GM12878 (cell line): ENCODE data around the gene SEMA5A. TPM values are rescaled to one million over a fixed set of nuclear protein-coding genes. Genes with fewer than 3 reads are reported as not detected.

Experiments used
- ATAC-seq: fragments of 200-7000 bp; cut with Tn5 transposase; 3 replicates; pipeline ENCODE4 v1.9.1; 2020; ENCODE audit warnings: mild to moderate bottlenecking, moderate library complexity
- BruUV-seq: library from RNA; stranded (reverse); fragments of 400-500 nt; replicated peaks from 2 replicates; lab custom pipeline; 2021; lab: Mats Ljungman, UMichigan
- CTCF ChIA-PET: fragments of 300-600 bp; sonication (Branson Sonifier 250); formaldehyde crosslinking; extraction: SDS; loops from one replicate; lab custom pipeline; 2021; ENCODE audit warnings: inconsistent platforms; lab: Yijun Ruan, JAX
- POLR2A ChIA-PET: fragments of 350-600 bp; formaldehyde crosslinking; extraction: SDS; loops from one replicate; lab custom pipeline; 2021; ENCODE audit warnings: inconsistent platforms; lab: Charles Lee
- RAD21 ChIA-PET: fragments of 300-600 bp; sonication (Branson Sonifier 250); formaldehyde crosslinking; loops from one replicate; lab custom pipeline; 2023; ENCODE audit warnings: antibody characterized with exemption; ENCODE audit not compliant: unreplicated experiment; lab: Charles Lee
- SMC1A ChIA-PET: fragments of 300-600 bp; sonication (Branson Sonifier 250); formaldehyde crosslinking; loops from one replicate; lab custom pipeline; 2023; ENCODE audit not compliant: unreplicated experiment, uncharacterized antibody; lab: Charles Lee
- DNase-seq: peaks from one replicate; pipeline ENCODE4 v3.0.0-alpha.2; 2011; ENCODE audit warnings: low read depth, low spot score
- FAIRE-seq: peaks from 3 replicates; lab custom pipeline; 2011; peaks lifted over from hg19 to GRCh38; lab: Jason Lieb, UNC
- H2AFZ ChIP-seq: 2 replicates; pipeline ENCODE4 v1.6.0; 2011; ENCODE audit warnings: low read depth, low read length, control low read depth; ENCODE audit not compliant: control insufficient read depth
- H3K27ac ChIP-seq: 2 replicates; pipeline ENCODE4 v1.5.1; 2011; ENCODE audit warnings: control low read depth; ENCODE audit not compliant: control insufficient read depth, insufficient read depth
- H3K27me3 ChIP-seq, 2 experiments: replicated peaks in 1 of 2; 2 replicates each; pipeline versions ENCODE4 v1.6.0 to v1.6.1; 2011; ENCODE audit warnings: low read length in 1 of 2; ENCODE audit not compliant: control insufficient read depth in 2 of 2, insufficient read depth in 2 of 2
- H3K36me3 ChIP-seq, 2 experiments: 2 replicates each; pipeline ENCODE4 v1.5.1; 2011; ENCODE audit warnings: low read length in 1 of 2; ENCODE audit not compliant: control insufficient read depth in 2 of 2, insufficient read depth in 2 of 2
- H3K4me1 ChIP-seq: 2 replicates; pipeline ENCODE4 v1.6.1; 2011; ENCODE audit warnings: mild to moderate bottlenecking, low read length, moderate library complexity, mixed read lengths; ENCODE audit not compliant: control insufficient read depth, insufficient read depth
- H3K4me2 ChIP-seq: 2 replicates; pipeline ENCODE4 v1.6.0; 2011; ENCODE audit warnings: control low read depth; ENCODE audit not compliant: control insufficient read depth, insufficient read depth
- H3K4me3 ChIP-seq: fragments of 200-600 bp; sonication (generic); 2 replicates; pipeline ENCODE4 v1.5.1; 2016
- H3K79me2 ChIP-seq: 2 replicates; pipeline ENCODE4 v1.6.0; 2011; ENCODE audit warnings: low read length; ENCODE audit not compliant: control insufficient read depth, insufficient read depth
- H3K9ac ChIP-seq: 2 replicates; pipeline ENCODE4 v1.8.0; 2011; ENCODE audit warnings: low read length, control low read depth, mixed read lengths; ENCODE audit not compliant: control insufficient read depth, insufficient read depth
- H3K9me3 ChIP-seq: replicated peaks from 3 replicates; pipeline ENCODE4 v1.5.1; 2011; ENCODE audit warnings: mild to moderate bottlenecking, low read length; ENCODE audit not compliant: control insufficient read depth, insufficient read depth
- H4K20me1 ChIP-seq: 2 replicates; pipeline ENCODE4 v1.6.0; 2011; ENCODE audit not compliant: control insufficient read depth, insufficient read depth
- BRCA1 ChIP-seq: IDR thresholded peaks from 2 replicates; pipeline ENCODE4 v1.6.1; 2011; ENCODE audit warnings: low read depth, low read length, improper control_type of control experiment
- CREM ChIP-seq: IDR thresholded peaks from 2 replicates; pipeline ENCODE4 v1.6.1; 2014; ENCODE audit warnings: antibody characterized with exemption, low read depth
- HCFC1 ChIP-seq: fragments of 150-350 bp; IDR thresholded peaks from 2 replicates; pipeline ENCODE4 v1.6.1; 2014; ENCODE audit warnings: low read length
- HDAC2 ChIP-seq: fragments of 200-600 bp; sonication (generic); IDR thresholded peaks from 2 replicates; pipeline ENCODE4 v1.6.1; 2017
- IKZF1 ChIP-seq: fragments of 450-650 bp; conservative IDR thresholded peaks from 2 replicates; pipeline ENCODE4 v1.6.1; 2017; ENCODE audit warnings: antibody characterized with exemption, mild to moderate bottlenecking
- WGBS: methylation state at CpG from one replicate; pipeline ENCODE4 v1.1.6; 2016; ENCODE audit warnings: low lambda C conversion rate; ENCODE audit not compliant: insufficient replicate concordance, insufficient coverage; ENCODE audit errors: missing lambda C conversion rate; 5-methylcytosine and 5-hydroxymethylcytosine counted together
- in situ Hi-C: fragments of 300-500 bp; cut with MboI; formaldehyde crosslinking; loops from 9 replicates; pipeline ENCODE4 v1.14.3; 2018; ENCODE audit warnings: mixed read lengths
- intact Hi-C: fragments of 100-400 bp; cut with micrococcal nuclease; formaldehyde crosslinking; loops from one replicate; pipeline ENCODE4 v1.14.2; 2022; ENCODE audit not compliant: unreplicated experiment
- polyA plus RNA-seq, 11 experiments: library from polyadenylated mRNA; depleted of rRNA in 4 of 11; unstranded in 6 of 11; stranded (reverse) in 5 of 11; fragments of >200 nt; fragmentation: Nextera tagmentation in 4 of 11; fragmentation: Illumina TruSeq in 1 of 11; extraction: Ambion mirVana in 4 of 11; extraction: Trizol in 1 of 11; gene quantifications; 1 replicate in 1 of 11; 2 replicates in 10 of 11; pipeline versions ENCODE4 v1.2.1 to v1.2.3, GENCODE V29; 2011 to 2016; ENCODE audit warnings: inconsistent platforms in 2 of 11, missing spikeins in 2 of 11, low read depth in 1 of 11
- total RNA-seq, 4 experiments: library from RNA; depleted of rRNA in 3 of 4; stranded (reverse); fragments of >200 nt in 3 of 4; fragmentation: Illumina TruSeq in 1 of 4; extraction: Trizol in 1 of 4; gene quantifications; 2 replicates each; pipeline versions ENCODE4 v1.2.1 to v1.2.3, GENCODE V29; 2013 to 2021
- TF ChIP-seq, protein P1 (sequence below): IDR thresholded peaks from 2 replicates; pipeline ENCODE4 v1.6.1; 2011; ENCODE audit warnings: borderline replicate concordance, low read depth, mild to moderate bottlenecking, moderate library complexity, mixed read lengths, low read length; ENCODE audit not compliant: insufficient read depth; ENCODE audit errors: extremely low read length
- TF ChIP-seq, protein P2 (sequence below): fragments of 450-650 bp; formaldehyde crosslinking; IDR thresholded peaks from 2 replicates; pipeline ENCODE4 v1.5.0; 2022; ENCODE audit warnings: mild to moderate bottlenecking, missing genetic modification characterization
- TF ChIP-seq, protein P3 (sequence below): IDR thresholded peaks from 2 replicates; pipeline ENCODE4 v1.6.1; 2011; ENCODE audit warnings: borderline replicate concordance, low read depth, mild to moderate bottlenecking, moderate library complexity, low read length; ENCODE audit not compliant: insufficient read depth, poor library complexity, severe bottlenecking
- TF ChIP-seq, protein P4 (sequence below): IDR thresholded peaks from 2 replicates; pipeline ENCODE4 v1.6.1; 2012; ENCODE audit warnings: low read depth, low read length, improper control_type of control experiment

Gene SEMA5A
- total and polyA plus RNA-seq, 10 of the 15 experiments (the other 5 are each of a cell fraction or from before 2014, with no cell fraction given): 0.03 to 2.4 (median 0.09) TPM; not detected in 1

DNA sequence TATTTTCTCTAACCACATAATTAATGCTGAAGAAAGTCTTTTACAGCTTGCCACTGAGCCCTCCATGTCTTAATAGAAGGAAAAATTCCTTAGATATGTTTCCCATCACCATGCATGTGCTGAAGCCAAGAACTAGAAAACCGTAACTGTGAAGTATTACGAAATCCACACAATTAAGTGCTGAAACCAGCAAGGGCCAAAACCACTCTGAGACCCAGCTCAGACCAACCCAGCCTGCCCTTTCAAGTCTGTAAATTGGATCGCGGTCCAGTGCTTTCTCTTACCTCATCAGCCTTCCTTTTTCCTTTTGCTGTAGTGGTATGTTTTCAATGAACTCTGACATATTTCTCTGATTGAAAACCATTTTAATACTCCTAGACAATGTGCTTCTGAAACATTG is 26.3 kb downstream of the SEMA5A start (continued):
- TF ChIP-seq HDAC2: no peak

DNA sequence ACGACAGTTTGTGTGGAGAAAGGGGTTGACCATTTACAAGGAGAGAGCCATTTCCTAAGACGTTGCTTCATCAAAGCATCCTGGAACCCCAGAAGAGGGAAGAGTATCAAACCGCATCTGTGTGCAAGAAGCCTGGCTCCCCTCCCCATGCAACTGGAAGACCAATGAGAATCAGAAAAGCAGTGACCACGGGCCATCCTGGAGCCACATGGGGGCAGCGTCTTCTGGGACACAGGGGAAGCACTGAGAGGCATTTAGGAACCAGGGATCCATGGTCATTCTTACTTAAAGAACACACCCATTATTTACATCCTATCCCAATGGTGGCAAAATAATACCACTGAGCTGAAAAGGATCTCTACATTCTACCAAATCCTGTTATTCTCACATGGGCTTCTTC is 29.3 kb downstream of the SEMA5A start:
- SMC1A ChIA-PET: interaction anchor here (2.0 kb wide), 1 partner anchor 10 kb away, joined by 5 read pairs; no protein-coding TSS in a partner anchor
- H2AFZ ChIP-seq: no peak overlapping the region
- in situ Hi-C loops: no loop called here
- FAIRE-seq (no peak), DNase-seq (no peak), ATAC-seq (no peak)
- H3K9me3 ChIP-seq: no peaks in the 10 kb centered on the region; the same call in 2 of the 3 replicates
- H3K9ac ChIP-seq: no peak overlapping the region
- H3K79me2 ChIP-seq: no peaks in the 10 kb centered on the region
- intact Hi-C loops: no loop called here
- no peak for TF ChIP-seq CREM
- TF ChIP-seq, all 136 proteins: peak for 0
- CTCF ChIA-PET: no interaction called here
- H4K20me1 ChIP-seq: no peaks in the 10 kb centered on the region
- no peak overlapping the region for H3K4me2 ChIP-seq
- 19% methylated on average over 5 of the region's 5 CpGs for WGBS
- RAD21 ChIA-PET: interaction anchor here (0.7 kb wide), 1 partner anchor 21 kb away, joined by 3 read pairs; no protein-coding TSS in a partner anchor
- H3K4me1 ChIP-seq: no peaks in the 10 kb centered on the region
- H3K36me3 ChIP-seq: no peaks in the 10 kb centered on the region
- no TSS peak for BruUV-seq
- POLR2A ChIA-PET: no interaction called here
- no peaks in the 10 kb centered on the region; a peak in 1 of 4 replicates for H3K27me3 ChIP-seq
- H3K4me3 ChIP-seq: no peak overlapping the region
- no peak overlapping the region for H3K27ac ChIP-seq

DNA sequence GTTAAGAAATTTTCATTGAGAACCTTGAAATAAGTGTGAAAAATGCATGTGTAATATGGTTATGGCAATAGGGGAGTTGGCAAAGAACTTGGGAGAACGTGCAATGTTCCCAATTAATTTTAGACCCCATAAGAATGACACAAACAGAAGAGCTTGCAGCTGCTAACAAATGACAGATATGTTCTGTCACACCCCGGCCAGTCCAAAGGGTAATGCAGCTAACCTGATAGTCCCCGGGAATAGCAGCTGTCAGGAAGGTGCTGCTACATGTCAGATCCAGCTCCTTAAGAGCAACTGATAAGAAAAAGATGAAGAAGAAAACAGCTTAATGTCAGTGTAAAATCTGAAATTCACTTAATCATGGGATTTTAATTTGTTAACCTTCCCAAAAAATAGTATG is 30.4 kb downstream of the SEMA5A start:
- in situ Hi-C loops: no loop called here
- Histone ChIP-seq H3K27me3 (no peaks in the 10 kb centered on the region; a peak in 1 of 4 replicates), H2AFZ (no peak overlapping the region), H3K9me3 (no peaks in the 10 kb centered on the region; the same call in 2 of the 3 replicates), H3K9ac (no peak overlapping the region), H3K36me3 (no peaks in the 10 kb centered on the region), H3K27ac (no peak overlapping the region), H3K4me2 (no peak overlapping the region), H3K79me2 (no peaks in the 10 kb centered on the region), H3K4me1 (no peaks in the 10 kb centered on the region), H4K20me1 (no peaks in the 10 kb centered on the region), H3K4me3 (no peak overlapping the region)
- BruUV-seq: no TSS peak
- ChIA-PET POLR2A (no interaction called here), CTCF (interaction anchor here (0.6 to 0.7 kb wide), 2 partner anchors 157 to 1174 kb away, joined by 3 to 4 read pairs; no protein-coding TSS in a partner anchor), RAD21 (no interaction called here), SMC1A (interaction anchor here (0.9 to 2.0 kb wide), 2 partner anchors 9 to 27 kb away, joined by 3 to 5 read pairs; no protein-coding TSS in a partner anchor)
- WGBS: 9% methylated on average over 3 of the region's 3 CpGs
- ATAC-seq (no peak), FAIRE-seq (no peak), DNase-seq (no peak)
- intact Hi-C loops: no loop called here
- TF ChIP-seq HCFC1 (no peak), BRCA1 (no peak), IKZF1 (no peak)
- TF ChIP-seq, protein P1, sequence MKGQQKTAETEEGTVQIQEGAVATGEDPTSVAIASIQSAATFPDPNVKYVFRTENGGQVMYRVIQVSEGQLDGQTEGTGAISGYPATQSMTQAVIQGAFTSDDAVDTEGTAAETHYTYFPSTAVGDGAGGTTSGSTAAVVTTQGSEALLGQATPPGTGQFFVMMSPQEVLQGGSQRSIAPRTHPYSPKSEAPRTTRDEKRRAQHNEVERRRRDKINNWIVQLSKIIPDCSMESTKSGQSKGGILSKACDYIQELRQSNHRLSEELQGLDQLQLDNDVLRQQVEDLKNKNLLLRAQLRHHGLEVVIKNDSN: no peak
- TF ChIP-seq, protein P2, sequence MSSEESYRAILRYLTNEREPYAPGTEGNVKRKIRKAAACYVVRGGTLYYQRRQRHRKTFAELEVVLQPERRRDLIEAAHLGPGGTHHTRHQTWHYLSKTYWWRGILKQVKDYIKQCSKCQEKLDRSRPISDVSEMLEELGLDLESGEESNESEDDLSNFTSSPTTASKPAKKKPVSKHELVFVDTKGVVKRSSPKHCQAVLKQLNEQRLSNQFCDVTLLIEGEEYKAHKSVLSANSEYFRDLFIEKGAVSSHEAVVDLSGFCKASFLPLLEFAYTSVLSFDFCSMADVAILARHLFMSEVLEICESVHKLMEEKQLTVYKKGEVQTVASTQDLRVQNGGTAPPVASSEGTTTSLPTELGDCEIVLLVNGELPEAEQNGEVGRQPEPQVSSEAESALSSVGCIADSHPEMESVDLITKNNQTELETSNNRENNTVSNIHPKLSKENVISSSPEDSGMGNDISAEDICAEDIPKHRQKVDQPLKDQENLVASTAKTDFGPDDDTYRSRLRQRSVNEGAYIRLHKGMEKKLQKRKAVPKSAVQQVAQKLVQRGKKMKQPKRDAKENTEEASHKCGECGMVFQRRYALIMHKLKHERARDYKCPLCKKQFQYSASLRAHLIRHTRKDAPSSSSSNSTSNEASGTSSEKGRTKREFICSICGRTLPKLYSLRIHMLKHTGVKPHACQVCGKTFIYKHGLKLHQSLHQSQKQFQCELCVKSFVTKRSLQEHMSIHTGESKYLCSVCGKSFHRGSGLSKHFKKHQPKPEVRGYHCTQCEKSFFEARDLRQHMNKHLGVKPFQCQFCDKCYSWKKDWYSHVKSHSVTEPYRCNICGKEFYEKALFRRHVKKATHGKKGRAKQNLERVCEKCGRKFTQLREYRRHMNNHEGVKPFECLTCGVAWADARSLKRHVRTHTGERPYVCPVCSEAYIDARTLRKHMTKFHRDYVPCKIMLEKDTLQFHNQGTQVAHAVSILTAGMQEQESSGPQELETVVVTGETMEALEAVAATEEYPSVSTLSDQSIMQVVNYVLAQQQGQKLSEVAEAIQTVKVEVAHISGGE: no peak
- TF ChIP-seq, protein P3, sequence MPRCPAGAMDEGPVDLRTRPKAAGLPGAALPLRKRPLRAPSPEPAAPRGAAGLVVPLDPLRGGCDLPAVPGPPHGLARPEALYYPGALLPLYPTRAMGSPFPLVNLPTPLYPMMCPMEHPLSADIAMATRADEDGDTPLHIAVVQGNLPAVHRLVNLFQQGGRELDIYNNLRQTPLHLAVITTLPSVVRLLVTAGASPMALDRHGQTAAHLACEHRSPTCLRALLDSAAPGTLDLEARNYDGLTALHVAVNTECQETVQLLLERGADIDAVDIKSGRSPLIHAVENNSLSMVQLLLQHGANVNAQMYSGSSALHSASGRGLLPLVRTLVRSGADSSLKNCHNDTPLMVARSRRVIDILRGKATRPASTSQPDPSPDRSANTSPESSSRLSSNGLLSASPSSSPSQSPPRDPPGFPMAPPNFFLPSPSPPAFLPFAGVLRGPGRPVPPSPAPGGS: no peak
- TF ChIP-seq, protein P4, sequence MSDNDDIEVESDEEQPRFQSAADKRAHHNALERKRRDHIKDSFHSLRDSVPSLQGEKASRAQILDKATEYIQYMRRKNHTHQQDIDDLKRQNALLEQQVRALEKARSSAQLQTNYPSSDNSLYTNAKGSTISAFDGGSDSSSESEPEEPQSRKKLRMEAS: no peak
